ENCODE measurements around the gene PRPS1.

PRPS1 gene

DNA sequence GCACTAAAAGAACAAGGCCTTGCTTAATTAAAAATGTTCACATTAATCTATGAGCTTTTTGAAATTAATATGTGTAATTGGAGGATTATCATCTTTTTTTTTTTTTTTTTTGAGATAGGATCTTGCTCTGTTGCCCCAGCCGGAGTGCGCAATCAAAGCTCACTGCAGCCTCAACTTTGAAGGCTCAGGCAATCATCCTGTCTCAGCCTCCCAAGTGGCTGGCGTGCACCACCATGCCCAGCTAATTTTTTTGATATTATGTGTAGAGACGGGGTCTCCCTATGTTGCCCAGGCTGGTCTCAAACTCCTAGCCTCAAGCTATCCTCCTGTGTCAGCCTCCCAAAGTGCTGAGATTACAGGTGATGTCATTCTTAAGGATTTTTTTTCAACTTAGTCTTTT, 20.0 kb downstream of the PRPS1 start:
- TF ChIP-seq, protein P1, sequence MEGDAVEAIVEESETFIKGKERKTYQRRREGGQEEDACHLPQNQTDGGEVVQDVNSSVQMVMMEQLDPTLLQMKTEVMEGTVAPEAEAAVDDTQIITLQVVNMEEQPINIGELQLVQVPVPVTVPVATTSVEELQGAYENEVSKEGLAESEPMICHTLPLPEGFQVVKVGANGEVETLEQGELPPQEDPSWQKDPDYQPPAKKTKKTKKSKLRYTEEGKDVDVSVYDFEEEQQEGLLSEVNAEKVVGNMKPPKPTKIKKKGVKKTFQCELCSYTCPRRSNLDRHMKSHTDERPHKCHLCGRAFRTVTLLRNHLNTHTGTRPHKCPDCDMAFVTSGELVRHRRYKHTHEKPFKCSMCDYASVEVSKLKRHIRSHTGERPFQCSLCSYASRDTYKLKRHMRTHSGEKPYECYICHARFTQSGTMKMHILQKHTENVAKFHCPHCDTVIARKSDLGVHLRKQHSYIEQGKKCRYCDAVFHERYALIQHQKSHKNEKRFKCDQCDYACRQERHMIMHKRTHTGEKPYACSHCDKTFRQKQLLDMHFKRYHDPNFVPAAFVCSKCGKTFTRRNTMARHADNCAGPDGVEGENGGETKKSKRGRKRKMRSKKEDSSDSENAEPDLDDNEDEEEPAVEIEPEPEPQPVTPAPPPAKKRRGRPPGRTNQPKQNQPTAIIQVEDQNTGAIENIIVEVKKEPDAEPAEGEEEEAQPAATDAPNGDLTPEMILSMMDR (IDR thresholded peaks at IDR 0.05; ENCODE audit: control insufficient read depth, insufficient read depth, low read depth, low read length, missing control alignments), result no peak
- no peak for DNase-seq (ENCODE audit: low read depth)
- no peak overlapping the region for H3K4me3 ChIP-seq (ENCODE audit: control insufficient read depth, low read depth, low read length)

DNA sequence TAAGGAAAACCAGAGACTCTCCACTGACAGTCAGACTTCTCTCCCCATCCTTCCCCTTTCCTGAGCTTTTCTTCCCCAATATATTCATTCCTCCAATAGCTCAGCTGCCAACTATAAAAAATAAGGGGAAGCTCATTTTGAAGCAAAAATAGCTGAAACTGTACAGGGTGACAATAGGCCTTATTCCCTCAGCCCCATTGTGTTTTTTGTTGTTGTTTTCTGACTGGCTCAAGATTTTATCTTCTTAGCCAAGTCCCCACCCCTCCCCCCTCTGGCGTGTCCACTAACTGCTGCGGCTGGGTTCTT, 26.2 kb downstream of the PRPS1 start:
- TF ChIP-seq, protein P1 (IDR thresholded peaks at IDR 0.05; ENCODE audit: control insufficient read depth, insufficient read depth, low read depth, low read length, missing control alignments), result no peak
- H3K4me3 ChIP-seq (ENCODE audit: control insufficient read depth, low read depth, low read length), result no peak overlapping the region
- no peak for DNase-seq (ENCODE audit: low read depth)

DNA sequence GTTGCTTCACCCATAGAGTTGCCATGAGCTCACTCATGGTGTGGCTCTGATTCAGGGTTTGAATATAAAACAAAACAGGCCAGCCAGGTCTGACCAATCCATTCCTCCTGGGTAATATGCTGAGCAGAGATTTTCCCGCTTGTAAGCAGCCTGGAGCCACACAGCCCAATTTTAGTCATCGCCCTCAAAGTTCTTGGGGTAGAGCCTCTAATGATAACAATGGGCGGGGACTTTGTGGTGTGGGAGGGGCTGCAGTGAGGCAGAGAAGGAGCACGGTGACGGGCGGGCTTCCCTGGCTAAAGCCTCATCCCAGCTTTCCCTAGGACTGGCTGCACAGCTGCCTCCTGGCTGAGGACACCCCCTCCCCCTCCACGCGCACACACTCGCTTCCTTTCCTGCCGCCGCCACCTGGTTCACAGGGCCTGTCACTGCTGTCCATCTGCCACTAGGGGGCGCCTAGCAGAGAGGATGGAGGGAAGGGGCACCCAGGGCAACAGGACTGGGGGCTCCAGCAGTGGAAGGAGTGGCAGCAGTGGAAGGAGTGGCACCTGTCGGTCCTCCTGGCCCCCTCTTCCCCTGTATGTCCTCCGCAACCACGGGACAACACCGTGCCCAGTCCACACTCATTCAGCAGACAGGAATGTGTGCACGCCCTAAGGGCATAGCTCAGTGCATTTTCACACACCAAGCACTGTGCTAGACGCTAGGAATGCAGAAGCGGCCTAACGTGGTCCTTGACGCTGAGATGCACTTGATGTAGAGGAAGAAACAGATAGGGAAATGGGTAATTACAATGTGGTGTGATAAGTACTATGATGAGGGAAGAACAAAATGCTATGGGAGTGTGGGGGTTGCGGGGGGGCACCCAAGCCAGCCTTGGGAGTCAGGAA, 26.8 kb downstream of the PRPS1 start:
- DNase-seq (ENCODE audit: low read depth), result peak; percentile 75
- H3K4me3 ChIP-seq (ENCODE audit: control insufficient read depth, low read depth, low read length), result peak overlapping the region; percentile 19
- TF ChIP-seq, protein P1 (IDR thresholded peaks at IDR 0.05; ENCODE audit: control insufficient read depth, insufficient read depth, low read depth, low read length, missing control alignments), result peak; percentile 80

DNA sequence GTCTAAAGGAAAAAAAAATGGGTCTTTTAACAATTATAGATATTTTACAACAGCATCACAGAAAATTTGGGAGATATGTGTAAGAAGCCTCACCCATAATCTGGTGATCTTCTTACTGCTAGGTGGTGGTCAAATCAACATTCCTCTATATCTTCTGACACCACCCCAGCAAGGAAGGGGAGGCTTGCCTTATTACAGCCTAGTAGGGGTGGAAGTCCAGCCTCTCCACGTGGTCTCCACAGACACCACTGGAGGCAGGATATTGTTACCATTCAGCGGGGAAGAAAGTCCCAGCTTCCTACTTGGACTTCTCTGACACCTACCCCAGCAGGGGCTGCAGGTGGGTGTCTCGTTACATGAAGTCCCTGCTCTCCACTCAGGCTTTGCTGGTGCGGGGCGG, 28.7 kb downstream of the PRPS1 start:
- TF ChIP-seq, protein P1 (IDR thresholded peaks at IDR 0.05; ENCODE audit: control insufficient read depth, insufficient read depth, low read depth, low read length, missing control alignments), result no peak
- H3K4me3 ChIP-seq (ENCODE audit: control insufficient read depth, low read depth, low read length), result no peak overlapping the region
- DNase-seq (ENCODE audit: low read depth), result no peak

DNA sequence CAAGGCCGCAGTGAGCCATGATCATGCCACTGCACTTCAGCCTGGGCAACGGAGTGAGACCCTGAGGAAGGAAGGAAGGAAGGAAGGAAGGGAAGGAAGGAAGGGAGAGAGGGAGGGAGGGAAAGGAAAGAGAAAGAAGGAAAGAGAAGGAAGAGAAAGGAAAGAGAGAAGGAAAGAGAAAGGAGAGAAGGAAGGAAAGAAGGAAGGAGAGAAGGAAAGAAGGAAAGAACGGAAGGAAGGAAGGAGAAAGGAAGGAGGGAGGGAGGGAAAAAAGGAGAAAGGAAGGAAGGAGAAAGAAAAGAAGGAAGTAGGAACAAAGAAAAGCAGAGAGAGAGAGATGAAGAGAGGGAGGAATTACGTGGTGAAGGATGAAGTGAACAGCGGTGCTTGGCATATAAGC, 30.4 kb downstream of the PRPS1 start:
- H3K4me3 ChIP-seq (ENCODE audit: control insufficient read depth, low read depth, low read length), result no peak overlapping the region
- TF ChIP-seq, protein P1 (IDR thresholded peaks at IDR 0.05; ENCODE audit: control insufficient read depth, insufficient read depth, low read depth, low read length, missing control alignments), result no peak
- no peak for DNase-seq (ENCODE audit: low read depth)

DNA sequence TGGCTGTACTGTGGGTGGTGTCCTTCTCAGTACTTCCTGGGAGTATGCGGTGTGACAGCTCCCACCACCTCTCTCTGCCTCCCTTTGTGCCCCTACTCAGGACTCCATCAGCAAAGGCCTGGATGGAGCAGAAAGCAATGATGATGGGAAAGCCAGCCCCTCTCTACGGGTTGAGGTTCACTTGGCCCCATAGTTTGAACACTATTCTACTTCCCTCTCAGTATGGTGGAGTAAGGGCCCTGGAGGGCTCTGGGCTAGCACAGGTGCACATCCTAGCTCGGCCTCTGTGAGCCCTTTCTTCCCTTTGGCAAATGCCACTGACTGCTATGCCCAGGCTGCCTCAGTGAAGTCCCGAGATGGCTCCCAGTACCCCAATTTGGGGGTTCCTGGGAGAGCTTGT, 31.0 kb downstream of the PRPS1 start:
- DNase-seq (ENCODE audit: low read depth), result no peak
- TF ChIP-seq, protein P1 (IDR thresholded peaks at IDR 0.05; ENCODE audit: control insufficient read depth, insufficient read depth, low read depth, low read length, missing control alignments), result no peak
- H3K4me3 ChIP-seq (ENCODE audit: control insufficient read depth, low read depth, low read length), result no peak overlapping the region
